IMR-90 (cell line): ENCODE results near the gene TCP11L1.

ENCODE experiments used
- CEBPB ChIP-seq: IDR thresholded peaks from 2 replicates; pipeline ENCODE4 v1.6.1; 2012; ENCODE audit warnings: low read depth, low read length, improper control_type of control experiment
- CHD1 ChIP-seq: IDR thresholded peaks from 2 replicates; pipeline ENCODE4 v1.6.1; 2012; ENCODE audit warnings: low read depth, low read length, improper control_type of control experiment
- CTCF ChIP-seq: conservative IDR thresholded peaks from 2 replicates; pipeline ENCODE4 v1.5.1; 2012; ENCODE audit warnings: mild to moderate bottlenecking, low read depth, low read length, improper control_type of control experiment
- ELK1 ChIP-seq: fragments of 150-350 bp; IDR thresholded peaks from 2 replicates; pipeline ENCODE4 v1.6.1; 2016; ENCODE audit warnings: low read depth, mild to moderate bottlenecking, low read length, moderate library complexity, borderline replicate concordance
- FOS ChIP-seq: fragments of 150-350 bp; IDR thresholded peaks from 2 replicates; pipeline ENCODE4 v1.6.1; 2016; ENCODE audit warnings: low read depth, low read length
- MXI1 ChIP-seq: IDR thresholded peaks from 2 replicates; pipeline ENCODE4 v1.6.1; 2012; ENCODE audit warnings: low read depth, mild to moderate bottlenecking, low read length, moderate library complexity, borderline replicate concordance
- POLR2A ChIP-seq: IDR thresholded peaks from 2 replicates; pipeline ENCODE4 v1.6.1; 2012; ENCODE audit warnings: mild to moderate bottlenecking, low read depth, low read length
- RAD21 ChIP-seq: IDR thresholded peaks from 2 replicates; pipeline ENCODE4 v1.6.1; 2012; ENCODE audit warnings: low read length, improper control_type of control experiment
- RCOR1 ChIP-seq: IDR thresholded peaks from 2 replicates; pipeline ENCODE4 v1.6.1; 2012; ENCODE audit warnings: mild to moderate bottlenecking, low read length, improper control_type of control experiment; ENCODE audit not compliant: insufficient replicate concordance
- SMC3 ChIP-seq: fragments of 150-350 bp; IDR thresholded peaks from 2 replicates; pipeline ENCODE4 v1.6.1; 2016; ENCODE audit warnings: low read depth, mild to moderate bottlenecking, antibody characterized with exemption, low read length, moderate library complexity

- TF ChIP-seq CTCF (no peak), ELK1 (no peak), POLR2A (no peak), MXI1 (no peak), RCOR1 (no peak), CHD1 (no peak), SMC3 (no peak), FOS (no peak), CEBPB (no peak), RAD21 (no peak)
Measured at GRCh38 chr11:33055375-33055774, 16.0 kb downstream of the TCP11L1 start.
